OCI-M1 (cell line): Measurements from ENCODE around the gene DARS1.

Experiments
- DNase-seq: peaks from one replicate; lab custom pipeline; 2025; lab: John Stamatoyannopoulos, UW

Gene DARS1

GRCh38 chr2:135985018-135985825 is at the start of gene DARS1:
TSS of gene DARS1 (minus strand) at chr2:135985626. CDS start at chr2:135985468, 158 bp downstream.
- peak; percentile 94 for DNase-seq

- no peak for DNase-seq
Observed at GRCh38 chr2:136034629-136035028, 49.2 kb upstream of the DARS1 start.

GRCh38 chr2:136032817-136033535 is 47.5 kb upstream of the DARS1 start:
- no peak for DNase-seq

GRCh38 chr2:136032192-136032591 is 46.8 kb upstream of the DARS1 start:
- no peak for DNase-seq

- no peak for DNase-seq
Observed at GRCh38 chr2:136031711-136032110, 46.3 kb upstream of the DARS1 start.

- peak; percentile 36 for DNase-seq
Observed at GRCh38 chr2:136030406-136030805, 45.0 kb upstream of the DARS1 start.

GRCh38 chr2:136029149-136029548 is 43.7 kb upstream of the DARS1 start:
- DNase-seq: no peak

- no peak for DNase-seq
Observed at GRCh38 chr2:136028001-136028400, 42.6 kb upstream of the DARS1 start.

- no peak for DNase-seq
Observed at GRCh38 chr2:136027112-136027511, 41.7 kb upstream of the DARS1 start.

- DNase-seq: no peak
Observed at GRCh38 chr2:136025057-136025973, 39.9 kb upstream of the DARS1 start.

GRCh38 chr2:136024616-136025015 is 39.2 kb upstream of the DARS1 start:
- DNase-seq: no peak

- no peak for DNase-seq
Observed at GRCh38 chr2:136024185-136024584, 38.8 kb upstream of the DARS1 start.

GRCh38 chr2:136023416-136023815 is 38.0 kb upstream of the DARS1 start:
- DNase-seq: no peak

- DNase-seq: peak; percentile 28
Observed at GRCh38 chr2:136022396-136023146, 37.1 kb upstream of the DARS1 start.

GRCh38 chr2:136021976-136022375 is 36.5 kb upstream of the DARS1 start:
- no peak for DNase-seq

- no peak for DNase-seq
Observed at GRCh38 chr2:136021406-136021805, 36.0 kb upstream of the DARS1 start.

GRCh38 chr2:136020831-136021230 is 35.4 kb upstream of the DARS1 start:
- DNase-seq: no peak

- DNase-seq: no peak
Observed at GRCh38 chr2:136019825-136020224, 34.4 kb upstream of the DARS1 start.

- DNase-seq: no peak
Observed at GRCh38 chr2:136019306-136019705, 33.9 kb upstream of the DARS1 start.

GRCh38 chr2:136017786-136018185 is 32.4 kb upstream of the DARS1 start:
- no peak for DNase-seq

GRCh38 chr2:136016836-136017235 is 31.4 kb upstream of the DARS1 start:
- no peak for DNase-seq

GRCh38 chr2:136016427-136016826 is 31.0 kb upstream of the DARS1 start:
- no peak for DNase-seq
